ENCODE results near the gene POLR1H.
"Not testable (repeated sequence)": the region's sequence is repeated elsewhere in the genome, so short reads cannot be mapped to it uniquely, and the experiment has no call there.

The POLR1H gene

GRCh38 chr6:30061092-30061857 is at the start of gene POLR1H:
TSS of gene POLR1H (plus strand) at chr6:30061265. CDS start at chr6:30061525, 260 bp downstream.
- peak; percentile 83 for DNase-seq

GRCh38 chr6:30013291-30013922 is 47.7 kb upstream of the POLR1H start:
- DNase-seq = peak; percentile 53

- DNase-seq = no peak
Measured at GRCh38 chr6:30019819-30020218, 41.2 kb upstream of the POLR1H start.

GRCh38 chr6:30020626-30021025 is 40.4 kb upstream of the POLR1H start:
- no peak for DNase-seq

- DNase-seq = no peak
Measured at GRCh38 chr6:30022189-30022588, 38.9 kb upstream of the POLR1H start.

GRCh38 chr6:30022712-30023111 is 38.4 kb upstream of the POLR1H start:
- not testable (repeated sequence) for DNase-seq

GRCh38 chr6:30025186-30025585 is 35.9 kb upstream of the POLR1H start:
- DNase-seq = no peak

GRCh38 chr6:30029588-30029987 is 31.5 kb upstream of the POLR1H start:
- no peak for DNase-seq

- no peak for DNase-seq
Measured at GRCh38 chr6:30031381-30031780, 29.7 kb upstream of the POLR1H start.

- not testable (repeated sequence) for DNase-seq
Measured at GRCh38 chr6:30033440-30033839, 27.6 kb upstream of the POLR1H start.

- no peak for DNase-seq
Measured at GRCh38 chr6:30035784-30036183, 25.3 kb upstream of the POLR1H start.

GRCh38 chr6:30037182-30037788 is 23.8 kb upstream of the POLR1H start:
- no peak for DNase-seq

GRCh38 chr6:30041221-30041620 is 19.8 kb upstream of the POLR1H start:
- DNase-seq = no peak

- DNase-seq = no peak
Measured at GRCh38 chr6:30041821-30042220, 19.2 kb upstream of the POLR1H start.

GRCh38 chr6:30042476-30042875 is 18.6 kb upstream of the POLR1H start:
- DNase-seq = no peak

GRCh38 chr6:30042914-30043313 is 18.2 kb upstream of the POLR1H start:
- no peak for DNase-seq

GRCh38 chr6:30043744-30044143 is 17.3 kb upstream of the POLR1H start:
- no peak for DNase-seq

- DNase-seq = no peak
Measured at GRCh38 chr6:30044630-30045029, 16.4 kb upstream of the POLR1H start.

- DNase-seq = no peak
Measured at GRCh38 chr6:30047220-30047619, 13.8 kb upstream of the POLR1H start.

- no peak for DNase-seq
Measured at GRCh38 chr6:30053682-30054081, 7.4 kb upstream of the POLR1H start.

GRCh38 chr6:30055513-30055912 is 5.6 kb upstream of the POLR1H start:
- no peak for DNase-seq

GRCh38 chr6:30060606-30061091 is 416 bp upstream of the POLR1H start:
- no peak for DNase-seq

GRCh38 chr6:30061858-30062458 is 893 bp downstream of the POLR1H start:
- DNase-seq = no peak
